HepG2 (cell line): Measurements from ENCODE around the gene ZBTB45. TPM values are rescaled to one million over a fixed set of nuclear protein-coding genes. Genes with fewer than 3 reads are reported as not detected.

Experiments used
- ATAC-seq: fragments of 200-7000 bp; cut with Tn5 transposase; 3 replicates; pipeline ENCODE4 v1.9.1; 2020; ENCODE audit warnings: mild to moderate bottlenecking, moderate library complexity
- BruUV-seq: library from RNA; stranded (reverse); fragments of 400-500 nt; replicated peaks from 2 replicates; lab custom pipeline; 2021; lab: Mats Ljungman, UMichigan
- CTCF ChIA-PET: fragments of 300-600 bp; formaldehyde crosslinking; extraction: SDS; loops from one replicate; lab custom pipeline; 2021; ENCODE audit warnings: low total read pairs, inconsistent platforms, low intra/inter-chr PET ratio; lab: Yijun Ruan, JAX
- POLR2A ChIA-PET: fragments of 350-600 bp; sonication (Branson Sonifier 250); formaldehyde crosslinking; loops from one replicate; lab custom pipeline; 2020; ENCODE audit warnings: antibody characterized with exemption, inconsistent platforms; lab: Yijun Ruan, JAX
- DNase-seq: peaks from one replicate; pipeline ENCODE4 v3.0.0-alpha.2; 2015; ENCODE audit warnings: low spot score
- FAIRE-seq: peaks from 3 replicates; lab custom pipeline; 2011; peaks lifted over from hg19 to GRCh38; lab: Jason Lieb, UNC
- H2AFZ ChIP-seq: one replicate; pipeline ENCODE4 v1.6.1; 2011; ENCODE audit warnings: low read length, inconsistent platforms
- H3K27ac ChIP-seq: fragments of 300-600 bp; 3 replicates; pipeline ENCODE4 v1.8.0; 2011; ENCODE audit warnings: mixed run types, mild to moderate bottlenecking, mixed read lengths, low read length, inconsistent platforms; ENCODE audit not compliant: insufficient read depth; ENCODE audit errors: extremely low read length
- H3K27me3 ChIP-seq, 2 experiments: fragments of 200-600 bp in 1 of 2; 2 replicates in 1 of 2; 3 replicates in 1 of 2; pipeline versions ENCODE4 v1.6.0 to v1.8.0; 2011; ENCODE audit warnings: low read length in 2 of 2, mild to moderate bottlenecking in 2 of 2, moderate library complexity in 2 of 2, inconsistent platforms in 1 of 2; ENCODE audit not compliant: insufficient read depth in 2 of 2, control insufficient read depth in 1 of 2
- H3K36me3 ChIP-seq, 2 experiments: fragments of 200-600 bp in 1 of 2; replicated peaks in 1 of 2; 2 replicates in 1 of 2; 3 replicates in 1 of 2; pipeline versions ENCODE4 v1.5.1 to v1.8.0; 2011; ENCODE audit warnings: low read length in 2 of 2, inconsistent platforms in 1 of 2; ENCODE audit not compliant: insufficient read depth in 2 of 2, control insufficient read depth in 1 of 2
- H3K4me1 ChIP-seq: 2 replicates; pipeline ENCODE4 v1.5.1; 2012; ENCODE audit warnings: low read length, inconsistent platforms; ENCODE audit not compliant: insufficient read depth
- H3K4me2 ChIP-seq: 2 replicates; pipeline ENCODE4 v1.6.0; 2011; ENCODE audit warnings: low read depth, low read length, inconsistent platforms
- H3K4me3 ChIP-seq, 3 experiments: fragments of 200-600 bp in 1 of 3; sonication (generic), shearing (Covaris generic) in 1 of 3; replicated peaks in 1 of 3; 2 replicates each; pipeline ENCODE4 v1.5.1; 2011 to 2016; ENCODE audit warnings: low read length in 3 of 3, inconsistent platforms in 2 of 3, low read depth in 2 of 3, mild to moderate bottlenecking in 2 of 3, control low read depth in 1 of 3, mixed read lengths in 1 of 3; ENCODE audit not compliant: insufficient read depth in 1 of 3
- H3K79me2 ChIP-seq: one replicate; pipeline ENCODE4 v1.6.1; 2011; ENCODE audit warnings: low read length, inconsistent platforms; ENCODE audit not compliant: insufficient read depth
- H3K9ac ChIP-seq: 2 replicates; pipeline ENCODE4 v1.6.0; 2011; ENCODE audit warnings: mild to moderate bottlenecking, low read depth, low read length, inconsistent platforms; ENCODE audit not compliant: insufficient read depth
- H3K9me3 ChIP-seq: 2 replicates; pipeline ENCODE4 v1.5.1; 2012; ENCODE audit warnings: mild to moderate bottlenecking, low read length
- H4K20me1 ChIP-seq: 2 replicates; pipeline ENCODE4 v1.6.0; 2011; ENCODE audit warnings: inconsistent platforms, mild to moderate bottlenecking, low read length, moderate library complexity; ENCODE audit not compliant: insufficient read depth
- HDAC2 ChIP-seq: sonication (generic); formaldehyde crosslinking; IDR thresholded peaks from 2 replicates; pipeline ENCODE4 v1.4.0; 2020; ENCODE audit warnings: missing genetic modification reagents
- IKZF4 ChIP-seq: sonication (generic); formaldehyde crosslinking; IDR thresholded peaks from 2 replicates; pipeline ENCODE4 v1.5.1; 2020; ENCODE audit warnings: borderline replicate concordance, mild to moderate bottlenecking, low read depth, missing genetic modification reagents; ENCODE audit errors: not compliant biosample characterization
- KLF11 ChIP-seq: IDR thresholded peaks from 2 replicates; pipeline ENCODE4 v1.6.1; 2016; ENCODE audit warnings: missing compliant biosample characterization
- MTF1 ChIP-seq: sonication (generic); formaldehyde crosslinking; IDR thresholded peaks from 2 replicates; pipeline ENCODE4 v1.5.0; 2020; ENCODE audit warnings: missing genetic modification reagents
- NCOR1 ChIP-seq: fragments of 200-600 bp; sonication (generic); IDR thresholded peaks from 2 replicates; pipeline ENCODE4 v1.7.0; 2017; ENCODE audit warnings: antibody characterized with exemption, low read length, borderline replicate concordance
- NR2F1 ChIP-seq, 2 experiments: fragments of 450-650 bp in 1 of 2; formaldehyde crosslinking in 1 of 2; IDR thresholded peaks; 2 replicates each; pipeline versions ENCODE4 v1.5.0 to v1.6.1; 2016 to 2020; ENCODE audit warnings: mild to moderate bottlenecking in 1 of 2, missing compliant biosample characterization in 1 of 2, missing genetic modification reagents in 1 of 2, moderate library complexity in 1 of 2
- SIN3B ChIP-seq: fragments of 150-350 bp; IDR thresholded peaks from 2 replicates; pipeline ENCODE4 v1.6.1; 2014; ENCODE audit warnings: low read length
- ZNF253 ChIP-seq: sonication (generic); formaldehyde crosslinking; IDR thresholded peaks from 2 replicates; pipeline ENCODE4 v1.8.0; 2022; ENCODE audit warnings: mild to moderate bottlenecking, missing genetic modification reagents, borderline replicate concordance
- ZNF317 ChIP-seq: sonication (generic); formaldehyde crosslinking; IDR thresholded peaks from 2 replicates; pipeline ENCODE4 v1.5.0; 2020; ENCODE audit warnings: mild to moderate bottlenecking, missing genetic modification reagents
- ZNF788 ChIP-seq: sonication (generic); formaldehyde crosslinking; IDR thresholded peaks from 2 replicates; pipeline ENCODE4 v1.5.0; 2020; ENCODE audit warnings: mild to moderate bottlenecking, missing genetic modification reagents, borderline replicate concordance
- WGBS: methylation state at CpG from one replicate; pipeline ENCODE4 v1.1.6; 2017; ENCODE audit warnings: low lambda C conversion rate; 5-methylcytosine and 5-hydroxymethylcytosine counted together
- in situ Hi-C: cut with HindIII; loops from 2 replicates; pipeline ENCODE4 v1.10.0; 2017; ENCODE audit warnings: low pct_unique_long_range_greater_than_20kb; ENCODE audit not compliant: extremely low pct_ligation_motif_present
- intact Hi-C: fragments of 100-400 bp; cut with micrococcal nuclease; formaldehyde crosslinking; loops from one replicate; pipeline ENCODE4 v1.10.0; 2022; ENCODE audit not compliant: unreplicated experiment
- polyA plus RNA-seq, 8 experiments: library from polyadenylated mRNA; depleted of rRNA in 3 of 8; stranded (reverse) in 7 of 8; unstranded in 1 of 8; fragments of >200 nt; fragmentation: Illumina TruSeq in 4 of 8; extraction: Trizol in 4 of 8; gene quantifications; 2 replicates each; pipeline versions ENCODE4 v1.2.1 to v1.2.3, GENCODE V29; 2011 to 2016; ENCODE audit warnings: low read depth in 4 of 8, missing spikeins in 1 of 8, mixed read lengths in 1 of 8; ENCODE audit not compliant: insufficient read depth in 1 of 8
- total RNA-seq, 5 experiments: library from RNA; depleted of rRNA; stranded (reverse); fragments of >200 nt; fragmentation: Illumina TruSeq; extraction: Trizol; gene quantifications; 2 replicates each; pipeline ENCODE4 v1.2.3, GENCODE V29; 2016; ENCODE audit warnings: low read depth in 1 of 5
- TF ChIP-seq, protein P1 (sequence below): sonication (generic); formaldehyde crosslinking; IDR thresholded peaks from 2 replicates; pipeline ENCODE4 v1.5.0; 2020; ENCODE audit warnings: mild to moderate bottlenecking, low read depth, missing genetic modification reagents, borderline replicate concordance
- TF ChIP-seq, protein P2 (sequence below): sonication (generic); formaldehyde crosslinking; IDR thresholded peaks from 2 replicates; pipeline ENCODE4 v1.4.0; 2020; ENCODE audit warnings: mild to moderate bottlenecking, missing genetic modification reagents
- TF ChIP-seq, protein P3 (sequence below): sonication (generic); formaldehyde crosslinking; IDR thresholded peaks from 2 replicates; pipeline ENCODE4 v1.4.0; 2020; ENCODE audit warnings: missing genetic modification reagents
- TF ChIP-seq, protein P4 (sequence below): sonication (generic); formaldehyde crosslinking; IDR thresholded peaks from 2 replicates; pipeline ENCODE4 v1.4.0; 2020; ENCODE audit warnings: missing genetic modification reagents, mild to moderate bottlenecking, borderline replicate concordance

Gene ZBTB45
- total and polyA plus RNA-seq, 2 of the 13 experiments (the other 11 are each of a cell fraction or from before 2014, with no cell fraction given): 3.0 to 3.7 TPM

DNA sequence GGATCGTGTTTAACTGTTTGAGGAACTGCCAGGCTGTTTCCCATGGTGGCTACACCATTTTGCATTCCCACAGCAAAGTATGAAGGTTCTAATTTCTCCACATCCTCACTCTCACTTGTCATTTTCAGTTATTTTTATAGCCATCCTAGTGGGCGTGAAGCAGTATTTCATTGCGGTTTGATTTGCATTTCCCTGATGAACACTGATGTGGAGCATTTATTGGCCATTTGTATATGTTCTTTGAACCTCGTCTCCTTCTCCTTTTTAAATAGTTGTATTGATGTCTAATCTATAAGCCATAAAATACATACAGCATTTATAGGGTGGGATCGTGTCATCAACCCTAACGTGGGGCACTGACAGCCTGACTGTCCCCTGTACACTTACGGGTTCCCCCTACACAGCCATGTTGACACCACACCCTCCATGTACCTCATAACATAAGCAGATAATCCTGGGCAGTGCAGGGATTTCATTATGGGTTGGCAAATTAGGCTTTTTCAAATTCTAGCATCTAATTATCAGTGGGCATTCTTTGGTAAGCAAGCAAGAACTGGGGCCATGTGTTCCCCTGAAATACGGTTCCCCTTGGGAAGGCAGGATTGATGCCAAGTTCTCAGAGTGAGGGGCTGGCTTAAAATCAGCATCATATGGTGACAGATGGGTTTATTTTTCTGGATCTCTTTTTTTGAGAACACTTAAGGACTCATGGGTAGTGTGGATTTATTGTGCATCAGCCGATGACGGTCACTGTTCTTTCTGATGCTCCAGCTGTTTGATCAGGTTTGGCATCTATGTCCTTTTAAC lies 11.6 kb upstream of the ZBTB45 start:
- no peak overlapping the region for H3K27ac ChIP-seq
- in situ Hi-C loops (no loop called here), intact Hi-C loops (no loop called here)
- no peaks in the 10 kb centered on the region for H3K36me3 ChIP-seq
- no TSS peak for BruUV-seq
- TF ChIP-seq KLF11 (no peak), ZNF317 (CRISPR knock-in tag) (no peak), IKZF4 (CRISPR knock-in tag) (no peak), HDAC2 (CRISPR knock-in tag) (no peak), ZNF253 (CRISPR knock-in tag) (no peak), ZNF788 (CRISPR knock-in tag) (no peak), SIN3B (no peak), MTF1 (CRISPR knock-in tag) (no peak), NR2F1 (CRISPR knock-in tag; IDR thresholded peaks at IDR 0.05) (no peak), NCOR1 (no peak)
- TF ChIP-seq, protein P1, sequence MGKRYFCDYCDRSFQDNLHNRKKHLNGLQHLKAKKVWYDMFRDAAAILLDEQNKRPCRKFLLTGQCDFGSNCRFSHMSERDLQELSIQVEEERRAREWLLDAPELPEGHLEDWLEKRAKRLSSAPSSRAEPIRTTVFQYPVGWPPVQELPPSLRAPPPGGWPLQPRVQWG (CRISPR knock-in tag): no peak
- TF ChIP-seq, protein P2, sequence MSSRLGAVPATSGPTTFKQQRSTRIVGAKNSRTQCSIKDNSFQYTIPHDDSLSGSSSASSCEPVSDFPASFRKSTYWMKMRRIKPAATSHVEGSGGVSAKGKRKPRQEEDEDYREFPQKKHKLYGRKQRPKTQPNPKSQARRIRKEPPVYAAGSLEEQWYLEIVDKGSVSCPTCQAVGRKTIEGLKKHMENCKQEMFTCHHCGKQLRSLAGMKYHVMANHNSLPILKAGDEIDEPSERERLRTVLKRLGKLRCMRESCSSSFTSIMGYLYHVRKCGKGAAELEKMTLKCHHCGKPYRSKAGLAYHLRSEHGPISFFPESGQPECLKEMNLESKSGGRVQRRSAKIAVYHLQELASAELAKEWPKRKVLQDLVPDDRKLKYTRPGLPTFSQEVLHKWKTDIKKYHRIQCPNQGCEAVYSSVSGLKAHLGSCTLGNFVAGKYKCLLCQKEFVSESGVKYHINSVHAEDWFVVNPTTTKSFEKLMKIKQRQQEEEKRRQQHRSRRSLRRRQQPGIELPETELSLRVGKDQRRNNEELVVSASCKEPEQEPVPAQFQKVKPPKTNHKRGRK (CRISPR knock-in tag): no peak
- TF ChIP-seq, protein P3, sequence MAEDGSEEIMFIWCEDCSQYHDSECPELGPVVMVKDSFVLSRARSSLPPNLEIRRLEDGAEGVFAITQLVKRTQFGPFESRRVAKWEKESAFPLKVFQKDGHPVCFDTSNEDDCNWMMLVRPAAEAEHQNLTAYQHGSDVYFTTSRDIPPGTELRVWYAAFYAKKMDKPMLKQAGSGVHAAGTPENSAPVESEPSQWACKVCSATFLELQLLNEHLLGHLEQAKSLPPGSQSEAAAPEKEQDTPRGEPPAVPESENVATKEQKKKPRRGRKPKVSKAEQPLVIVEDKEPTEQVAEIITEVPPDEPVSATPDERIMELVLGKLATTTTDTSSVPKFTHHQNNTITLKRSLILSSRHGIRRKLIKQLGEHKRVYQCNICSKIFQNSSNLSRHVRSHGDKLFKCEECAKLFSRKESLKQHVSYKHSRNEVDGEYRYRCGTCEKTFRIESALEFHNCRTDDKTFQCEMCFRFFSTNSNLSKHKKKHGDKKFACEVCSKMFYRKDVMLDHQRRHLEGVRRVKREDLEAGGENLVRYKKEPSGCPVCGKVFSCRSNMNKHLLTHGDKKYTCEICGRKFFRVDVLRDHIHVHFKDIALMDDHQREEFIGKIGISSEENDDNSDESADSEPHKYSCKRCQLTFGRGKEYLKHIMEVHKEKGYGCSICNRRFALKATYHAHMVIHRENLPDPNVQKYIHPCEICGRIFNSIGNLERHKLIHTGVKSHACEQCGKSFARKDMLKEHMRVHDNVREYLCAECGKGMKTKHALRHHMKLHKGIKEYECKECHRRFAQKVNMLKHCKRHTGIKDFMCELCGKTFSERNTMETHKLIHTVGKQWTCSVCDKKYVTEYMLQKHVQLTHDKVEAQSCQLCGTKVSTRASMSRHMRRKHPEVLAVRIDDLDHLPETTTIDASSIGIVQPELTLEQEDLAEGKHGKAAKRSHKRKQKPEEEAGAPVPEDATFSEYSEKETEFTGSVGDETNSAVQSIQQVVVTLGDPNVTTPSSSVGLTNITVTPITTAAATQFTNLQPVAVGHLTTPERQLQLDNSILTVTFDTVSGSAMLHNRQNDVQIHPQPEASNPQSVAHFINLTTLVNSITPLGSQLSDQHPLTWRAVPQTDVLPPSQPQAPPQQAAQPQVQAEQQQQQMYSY: no peak
- TF ChIP-seq, protein P4, sequence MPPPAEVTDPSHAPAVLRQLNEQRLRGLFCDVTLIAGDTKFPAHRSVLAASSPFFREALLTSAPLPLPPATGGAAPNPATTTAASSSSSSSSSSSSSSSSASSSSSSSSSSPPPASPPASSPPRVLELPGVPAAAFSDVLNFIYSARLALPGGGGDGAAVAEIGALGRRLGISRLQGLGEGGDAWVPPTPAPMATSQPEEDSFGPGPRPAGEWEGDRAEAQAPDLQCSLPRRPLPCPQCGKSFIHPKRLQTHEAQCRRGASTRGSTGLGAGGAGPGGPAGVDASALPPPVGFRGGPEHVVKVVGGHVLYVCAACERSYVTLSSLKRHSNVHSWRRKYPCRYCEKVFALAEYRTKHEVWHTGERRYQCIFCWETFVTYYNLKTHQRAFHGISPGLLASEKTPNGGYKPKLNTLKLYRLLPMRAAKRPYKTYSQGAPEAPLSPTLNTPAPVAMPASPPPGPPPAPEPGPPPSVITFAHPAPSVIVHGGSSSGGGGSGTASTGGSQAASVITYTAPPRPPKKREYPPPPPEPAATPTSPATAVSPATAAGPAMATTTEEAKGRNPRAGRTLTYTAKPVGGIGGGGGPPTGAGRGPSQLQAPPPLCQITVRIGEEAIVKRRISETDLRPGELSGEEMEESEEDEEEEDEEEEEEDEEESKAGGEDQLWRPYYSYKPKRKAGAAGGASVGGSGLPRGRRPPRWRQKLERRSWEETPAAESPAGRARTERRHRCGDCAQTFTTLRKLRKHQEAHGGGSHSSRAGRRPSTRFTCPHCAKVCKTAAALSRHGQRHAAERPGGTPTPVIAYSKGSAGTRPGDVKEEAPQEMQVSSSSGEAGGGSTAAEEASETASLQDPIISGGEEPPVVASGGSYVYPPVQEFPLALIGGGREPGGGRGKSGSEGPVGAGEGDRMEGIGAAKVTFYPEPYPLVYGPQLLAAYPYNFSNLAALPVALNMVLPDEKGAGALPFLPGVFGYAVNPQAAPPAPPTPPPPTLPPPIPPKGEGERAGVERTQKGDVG (CRISPR knock-in tag): no peak
- H3K79me2 ChIP-seq: no peaks in the 10 kb centered on the region
- H3K9ac ChIP-seq: no peak overlapping the region
- no peak for FAIRE-seq
- no peak overlapping the region for H3K4me3 ChIP-seq
- no peak overlapping the region for H2AFZ ChIP-seq
- H4K20me1 ChIP-seq: no peaks in the 10 kb centered on the region
- DNase-seq: no peak
- no peaks in the 10 kb centered on the region for H3K9me3 ChIP-seq
- no peak for ATAC-seq
- H3K27me3 ChIP-seq: no peaks in the 10 kb centered on the region; a peak in 1 of 5 replicates
- ChIA-PET POLR2A (interaction anchor here (1.2 to 1.9 kb wide), 2 partner anchors 12 to 17 kb away, joined by 3 to 8 read pairs; partner anchors contain the start of gene TRIM28), CTCF (no interaction called here)
- no peak overlapping the region for H3K4me2 ChIP-seq
- H3K4me1 ChIP-seq: peaks cover 15% of the 10 kb centered on the region; the same call in 1 of the 2 replicates
- WGBS: 35% methylated on average over 10 of the region's 10 CpGs
